IPS-11a (cell line): ENCODE measurements around the gene SESN1.
"Not testable (repeated sequence)": the region's sequence is repeated elsewhere in the genome, so short reads cannot be mapped to it uniquely, and the experiment has no call there.

ENCODE experiments used
- H3K4me3 ChIP-seq: one replicate; pipeline ENCODE4 v1.5.1; 2013; ENCODE audit warnings: low read depth, low read length, control low read depth

The SESN1 gene

GRCh38 chr6:109002882-109003281 is 91.8 kb downstream of the SESN1 start:
- no peak overlapping the region for H3K4me3 ChIP-seq

GRCh38 chr6:109002051-109002697 is 92.5 kb downstream of the SESN1 start:
- no peak overlapping the region for H3K4me3 ChIP-seq

- H3K4me3 ChIP-seq: no peak overlapping the region
Measured at GRCh38 chr6:109001291-109001894, 93.3 kb downstream of the SESN1 start.

- H3K4me3 ChIP-seq: no peak overlapping the region
Measured at GRCh38 chr6:109000289-109000688, 94.4 kb downstream of the SESN1 start.

GRCh38 chr6:108999428-108999827 is 95.2 kb downstream of the SESN1 start:
- no peak overlapping the region for H3K4me3 ChIP-seq

GRCh38 chr6:108998485-108998884 is 96.2 kb downstream of the SESN1 start:
- H3K4me3 ChIP-seq: no peak overlapping the region

- H3K4me3 ChIP-seq: no peak overlapping the region
Measured at GRCh38 chr6:108996208-108996607, 98.4 kb downstream of the SESN1 start.

- no peak overlapping the region for H3K4me3 ChIP-seq
Measured at GRCh38 chr6:108995296-108995695, 99.3 kb downstream of the SESN1 start.

- no peak overlapping the region for H3K4me3 ChIP-seq
Measured at GRCh38 chr6:108993876-108994275, 100.8 kb downstream of the SESN1 start.

- H3K4me3 ChIP-seq: no peak overlapping the region
Measured at GRCh38 chr6:108989700-108990099, 104.9 kb downstream of the SESN1 start.

GRCh38 chr6:108988765-108989164 is 105.9 kb downstream of the SESN1 start:
- no peak overlapping the region for H3K4me3 ChIP-seq

- H3K4me3 ChIP-seq: no peak overlapping the region
Measured at GRCh38 chr6:108988296-108988695, 106.3 kb downstream of the SESN1 start.

GRCh38 chr6:108987156-108987555 is 107.5 kb downstream of the SESN1 start:
- no peak overlapping the region for H3K4me3 ChIP-seq

- no peak overlapping the region for H3K4me3 ChIP-seq
Measured at GRCh38 chr6:108985301-108985700, 109.3 kb downstream of the SESN1 start.

- no peak overlapping the region for H3K4me3 ChIP-seq
Measured at GRCh38 chr6:108983151-108983550, 111.5 kb downstream of the SESN1 start.

- H3K4me3 ChIP-seq: no peak overlapping the region
Measured at GRCh38 chr6:108982154-108983113, 112.2 kb downstream of the SESN1 start.

- not testable (repeated sequence) for H3K4me3 ChIP-seq
Measured at GRCh38 chr6:108978638-108979037, 116.0 kb downstream of the SESN1 start.

GRCh38 chr6:108974201-108974600 is 120.4 kb downstream of the SESN1 start:
- no peak overlapping the region for H3K4me3 ChIP-seq

- no peak overlapping the region for H3K4me3 ChIP-seq
Measured at GRCh38 chr6:108969776-108970175, 124.9 kb downstream of the SESN1 start.

- no peak overlapping the region for H3K4me3 ChIP-seq
Measured at GRCh38 chr6:108968325-108969316, 126.0 kb downstream of the SESN1 start.
